Endothelial cell of umbilical vein (primary cell): ENCODE data around the gene RAD50.

Source experiments
- CTCF ChIP-seq, 2 donors: IDR thresholded peaks; 1 replicate in 1 of 2; 2 replicates in 1 of 2; pipeline ENCODE4 v1.5.1; 2011; ENCODE audit warnings: low read length in 2 of 2, mild to moderate bottlenecking in 2 of 2, moderate library complexity in 2 of 2, control low read depth in 1 of 2, inconsistent platforms in 1 of 2, low read depth in 1 of 2; ENCODE audit not compliant: insufficient read depth in 1 of 2; ENCODE audit errors: extremely low read depth in 1 of 2
- POLR2A ChIP-seq: IDR thresholded peaks from 2 replicates; pipeline ENCODE4 v1.6.1; 2012; ENCODE audit warnings: low read depth, mild to moderate bottlenecking, control low read depth, low read length

GRCh38 chr5:132543472-132544201, 13.1 kb upstream of the RAD50 start, which contains the start of gene IL5:
- TF ChIP-seq POLR2A (no peak), CTCF (IDR thresholded peaks at IDR 0.05; ENCODE audit: extremely low read depth in 1 of 2, insufficient read depth in 1 of 2, low read depth in 1 of 2, low read length in 2 of 2) (no peak)
